ENCODE measurements around the gene TBC1D4. TPM values are rescaled to one million over a fixed set of nuclear protein-coding genes. Genes with fewer than 3 reads are reported as not detected.
A peak's percentile ranks its signal among the peaks of the same experiment; 100 is the strongest.

Gene TBC1D4
- total RNA-seq, 4 donors from 2014 or later, result 49.9 to 279 (median 211) TPM

- DNase-seq, result no peak
- intact Hi-C loops (cut with DNase I; ENCODE audit: low total_unique reads) (loop anchor here (5.0 kb wide), 1 partner anchor 218 kb away; the partner anchor contains the start of gene UCHL3), in situ Hi-C loops (cut with MboI; ENCODE audit: low sequenced_read_pairs in 4 of 4) (no loop called here)
- peaks cover 0 to 17% of the 10 kb centered on the region in 2 donors for H3K36me3 ChIP-seq
- H3K27ac ChIP-seq, result peak overlapping the region; percentile 45 to 75 (median 54)
- TF ChIP-seq CTCF (IDR thresholded peaks at IDR 0.05 in 4 of 5, conservative IDR thresholded peaks at IDR 0.05 in 1 of 5) (no peak), POLR2A (IDR thresholded peaks at IDR 0.05) (no peak)
- no peak for ATAC-seq
- no peaks in the 10 kb centered on the region for H3K27me3 ChIP-seq
- H3K4me3 ChIP-seq, result no peak overlapping the region
- no peaks in the 10 kb centered on the region for H3K9me3 ChIP-seq
- H3K4me1 ChIP-seq, result peaks cover 30 to 44% of the 10 kb centered on the region in 2 donors
These were observed 152.9 kb downstream of the TBC1D4 start for GRCh38 chr13:75329097-75329496.

- Histone ChIP-seq H3K4me1 (peaks cover 18 to 33% of the 10 kb centered on the region in 2 donors), H3K36me3 (peaks cover 0 to 19% of the 10 kb centered on the region in 2 donors), H3K4me3 (no peak overlapping the region), H3K9me3 (no peaks in the 10 kb centered on the region), H3K27ac (peak overlapping the region; percentile 36 to 68 (median 48)), H3K27me3 (no peaks in the 10 kb centered on the region)
- no peak for ATAC-seq
- TF ChIP-seq CTCF (IDR thresholded peaks at IDR 0.05 in 4 of 5, conservative IDR thresholded peaks at IDR 0.05 in 1 of 5) (no peak), POLR2A (IDR thresholded peaks at IDR 0.05) (no peak)
- intact Hi-C loops (cut with DNase I; ENCODE audit: low total_unique reads) (loop anchor here (5.0 kb wide), 1 partner anchor 220 kb away; the partner anchor contains the start of gene UCHL3), in situ Hi-C loops (cut with MboI; ENCODE audit: low sequenced_read_pairs in 4 of 4) (no loop called here)
- no peak for DNase-seq
These were observed 154.8 kb downstream of the TBC1D4 start for GRCh38 chr13:75327135-75327510.

GRCh38 chr13:75326173-75327134, 155.5 kb downstream of the TBC1D4 start:
- ATAC-seq (peak; percentile 62 to 69), DNase-seq (no peak)

GRCh38 chr13:75325711-75326110, 156.3 kb downstream of the TBC1D4 start:
- Histone ChIP-seq H3K4me1 (peaks cover 12 to 21% of the 10 kb centered on the region in 2 donors), H3K27me3 (no peaks in the 10 kb centered on the region), H3K4me3 (no peak overlapping the region), H3K27ac (peak overlapping the region in 3 of 4 donors; percentile 44 to 68 (median 51)), H3K9me3 (no peaks in the 10 kb centered on the region), H3K36me3 (peaks cover 0 to 19% of the 10 kb centered on the region in 2 donors)
- DNase-seq, result no peak
- intact Hi-C loops (cut with DNase I; ENCODE audit: low total_unique reads), result loop anchor here (5.0 kb wide), 1 partner anchor 222 kb away; the partner anchor contains the start of gene UCHL3
- no peak for TF ChIP-seq CTCF (IDR thresholded peaks at IDR 0.05 in 4 of 5, conservative IDR thresholded peaks at IDR 0.05 in 1 of 5)
- TF ChIP-seq POLR2A (IDR thresholded peaks at IDR 0.05), result no peak
- in situ Hi-C loops (cut with MboI; ENCODE audit: low sequenced_read_pairs in 4 of 4), result no loop called here
- ATAC-seq, result no peak

More at GRCh38 chr13:75326173-75327134, 155.5 kb downstream of the TBC1D4 start:
- TF ChIP-seq CTCF (IDR thresholded peaks at IDR 0.05 in 4 of 5, conservative IDR thresholded peaks at IDR 0.05 in 1 of 5) (no peak), POLR2A (IDR thresholded peaks at IDR 0.05) (no peak)
- no peaks in the 10 kb centered on the region for H3K9me3 ChIP-seq
- H3K27ac ChIP-seq, result peak overlapping the region; percentile 36 to 68 (median 48)
- in situ Hi-C loops (cut with MboI; ENCODE audit: low sequenced_read_pairs in 4 of 4) (no loop called here), intact Hi-C loops (cut with DNase I; ENCODE audit: low total_unique reads) (loop anchor here (5.0 kb wide), 1 partner anchor 221 kb away; the partner anchor contains the start of gene UCHL3)
- no peaks in the 10 kb centered on the region for H3K27me3 ChIP-seq
- H3K4me3 ChIP-seq, result peak overlapping the region in 1 of 4 donors; percentile 1
- H3K4me1 ChIP-seq, result peaks cover 12 to 26% of the 10 kb centered on the region in 2 donors
- peaks cover 0 to 19% of the 10 kb centered on the region in 2 donors for H3K36me3 ChIP-seq
